Caki2 (cell line): Measurements from ENCODE around the gene GSTA3. TPM values are rescaled to one million over a fixed set of nuclear protein-coding genes. Genes with fewer than 3 reads are reported as not detected.
"Not testable (repeated sequence)": the region's sequence is repeated elsewhere in the genome, so short reads cannot be mapped to it uniquely, and the experiment has no call there.

Experiments
- DNase-seq: peaks from one replicate; pipeline ENCODE4 v3.0.0-alpha.2; 2015; ENCODE audit warnings: low read depth
- in situ Hi-C: cut with HindIII; loops from 2 replicates; pipeline ENCODE4 v1.10.0; 2016; ENCODE audit warnings: low sequenced_read_pairs, low pct_unique_long_range_greater_than_20kb, mixed read lengths
- total RNA-seq: library from RNA; depleted of rRNA; stranded (reverse); fragments of >200 nt; shearing (Covaris generic); gene quantifications from 2 replicates; pipeline ENCODE4 v1.2.3, GENCODE V29; 2014; ENCODE audit warnings: low replicate concordance

GSTA3 gene
- total RNA-seq, 1 experiment from 2014 or later = 0.61 TPM

DNA sequence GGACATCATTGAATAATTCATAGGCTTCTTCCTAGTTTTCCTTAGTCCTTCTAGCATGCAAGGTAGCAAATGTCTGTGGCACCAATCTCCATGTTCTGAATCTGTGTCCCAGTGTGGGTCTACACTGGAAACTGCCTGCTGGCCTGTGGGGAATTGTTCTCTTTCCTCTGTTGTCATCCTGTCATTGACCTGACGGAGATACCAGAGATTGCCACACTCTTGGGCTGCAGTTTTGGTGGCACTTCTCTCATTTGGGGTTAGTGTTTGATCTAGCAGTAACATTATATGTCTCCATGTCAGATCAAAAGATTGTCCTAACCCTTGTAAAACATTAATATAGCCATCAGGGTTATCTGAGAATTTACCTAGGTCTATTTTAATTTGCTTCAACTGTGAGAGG is 9.3 kb upstream of the GSTA3 start:
- in situ Hi-C loops, DNase-seq: not testable (repeated sequence)

GRCh38 chr6:52918027-52918686 is 8.7 kb upstream of the GSTA3 start:
- peak; percentile 85 for DNase-seq
- in situ Hi-C loops = not testable (repeated sequence)

DNA sequence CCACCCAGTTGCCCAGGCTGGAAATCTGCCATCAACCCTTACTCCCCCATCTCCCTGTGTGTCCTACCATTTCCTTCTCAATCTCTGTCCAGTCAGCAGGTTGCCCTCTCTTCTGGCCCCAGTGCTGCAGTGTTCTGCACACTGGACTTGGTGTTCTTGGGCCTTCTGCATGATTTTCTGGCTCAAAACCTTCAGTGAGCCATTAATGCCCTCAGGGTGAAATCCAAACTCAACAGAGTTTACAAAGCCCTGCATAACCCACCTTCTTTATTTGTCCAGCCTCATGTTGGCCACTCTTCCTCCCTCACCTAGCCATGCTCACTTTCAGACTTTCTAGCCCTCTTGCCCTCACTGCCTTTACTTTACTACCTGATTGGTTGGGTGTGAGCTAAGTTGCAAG is 5.0 kb upstream of the GSTA3 start:
- no peak for DNase-seq
- in situ Hi-C loops = no loop called here

DNA sequence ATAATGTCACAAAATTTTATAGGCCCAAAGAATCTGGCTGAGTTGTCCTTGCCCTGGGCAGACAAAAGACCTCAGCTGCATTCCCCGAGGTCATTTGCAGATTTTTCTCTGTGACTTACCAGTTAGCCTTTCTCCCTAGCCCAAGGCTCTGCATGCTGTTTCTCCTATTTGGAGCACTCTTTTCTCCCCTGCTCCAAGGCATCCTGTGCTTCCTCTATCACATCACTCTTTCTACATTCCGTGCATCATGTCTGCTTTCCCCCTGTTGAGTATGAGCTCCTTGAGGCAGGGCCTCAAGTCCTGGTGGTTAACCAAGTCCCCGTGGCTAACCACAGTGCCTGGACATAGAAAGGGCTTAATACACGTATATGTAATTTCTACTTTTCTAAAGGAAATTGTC is 593 bp upstream of the GSTA3 start:
- in situ Hi-C loops = no loop called here
- DNase-seq = no peak

DNA sequence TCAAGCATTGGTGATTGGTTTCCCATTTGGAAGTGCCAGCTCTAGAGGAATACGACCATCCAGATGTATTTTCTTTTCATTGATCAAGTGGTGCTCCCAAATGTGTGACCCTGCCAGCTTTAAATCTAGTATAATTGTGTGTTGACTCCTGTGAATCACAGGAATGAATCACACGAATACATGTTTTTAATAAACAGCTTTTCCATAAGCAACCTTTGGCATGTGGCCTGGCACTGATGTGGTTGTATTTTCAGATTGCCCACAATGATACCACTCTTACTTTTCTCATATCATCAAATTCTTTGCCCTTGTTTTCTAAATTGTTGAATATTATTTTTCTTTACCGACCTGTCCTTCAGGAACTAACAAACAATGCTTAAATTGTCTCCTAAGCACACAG is 367 bp downstream of the GSTA3 start:
- no peak for DNase-seq
- in situ Hi-C loops = no loop called here

DNA sequence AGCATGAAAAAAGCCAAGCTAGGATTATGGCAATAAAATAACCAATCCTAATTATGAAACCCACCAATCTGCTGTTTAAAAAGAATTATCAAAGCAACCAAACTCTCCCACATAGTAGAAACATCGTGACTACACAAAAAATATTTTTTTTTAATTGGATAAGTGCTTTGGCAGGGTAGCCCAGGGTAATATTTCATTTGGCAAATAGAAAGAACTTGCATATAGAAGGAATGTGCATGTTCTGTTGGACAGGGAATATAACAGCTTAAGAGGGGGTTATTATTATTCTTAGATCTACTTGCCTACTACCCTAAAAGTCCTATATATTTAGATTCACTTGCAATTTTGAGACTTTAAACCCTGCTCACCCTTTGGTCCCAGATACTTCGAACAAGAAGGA is 972 bp downstream of the GSTA3 start:
- DNase-seq = no peak
- in situ Hi-C loops = no loop called here

DNA sequence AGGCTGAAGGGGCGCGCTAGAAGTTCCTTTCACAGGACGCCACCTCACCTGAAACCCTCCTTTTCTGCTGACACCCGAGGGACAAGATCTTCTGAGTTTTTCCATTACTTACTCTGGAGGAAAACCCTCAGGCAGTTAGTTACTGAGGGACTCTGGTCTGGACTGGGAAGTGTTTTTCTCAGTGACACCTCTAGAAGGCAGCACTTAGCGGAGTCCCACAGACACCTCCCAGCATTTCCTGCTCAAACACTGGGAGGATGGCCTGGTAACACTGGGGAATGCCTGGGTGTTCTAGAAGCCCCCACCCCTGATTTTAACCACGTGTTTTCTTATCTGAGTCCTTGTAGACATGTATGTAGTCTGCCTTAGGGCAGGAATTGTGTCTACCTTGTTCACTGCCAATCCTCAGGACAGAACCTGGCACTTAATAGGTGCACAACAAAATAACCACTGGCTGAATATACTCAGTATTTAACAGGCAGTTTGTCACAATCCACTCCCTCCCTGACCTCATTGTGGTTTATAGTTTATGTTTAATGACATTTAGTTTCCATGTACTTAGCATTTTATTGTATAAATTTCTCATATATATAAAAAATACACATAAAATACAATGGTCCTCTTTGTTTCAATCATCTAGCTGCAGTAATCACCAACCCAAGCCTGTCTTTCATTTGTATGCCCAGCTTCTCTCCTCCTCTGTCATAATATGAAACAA is 4.8 kb downstream of the GSTA3 start:
- in situ Hi-C loops = no loop called here

DNA sequence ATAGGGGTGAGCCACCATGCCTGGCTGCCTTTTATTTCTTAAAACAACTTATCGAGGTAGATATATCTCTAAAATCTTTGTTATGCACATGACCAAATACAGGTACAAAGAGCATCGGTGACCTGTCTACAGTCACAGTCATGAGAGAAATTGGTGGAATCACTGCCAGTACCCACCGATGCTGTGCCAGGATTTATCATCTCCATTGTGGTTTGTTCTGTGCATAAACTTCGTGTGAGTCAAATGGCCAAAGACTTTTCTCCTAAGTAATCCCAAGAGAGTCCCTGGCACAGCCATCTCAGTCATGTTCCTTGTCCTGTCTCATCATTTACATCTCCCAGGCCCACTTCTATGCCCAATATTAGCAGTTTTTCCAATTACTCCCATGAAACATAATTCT is 9.0 kb downstream of the GSTA3 start:
- no peak for DNase-seq

More for the DNA sequence above, 4.8 kb downstream of the GSTA3 start:
- DNase-seq = no peak

DNA sequence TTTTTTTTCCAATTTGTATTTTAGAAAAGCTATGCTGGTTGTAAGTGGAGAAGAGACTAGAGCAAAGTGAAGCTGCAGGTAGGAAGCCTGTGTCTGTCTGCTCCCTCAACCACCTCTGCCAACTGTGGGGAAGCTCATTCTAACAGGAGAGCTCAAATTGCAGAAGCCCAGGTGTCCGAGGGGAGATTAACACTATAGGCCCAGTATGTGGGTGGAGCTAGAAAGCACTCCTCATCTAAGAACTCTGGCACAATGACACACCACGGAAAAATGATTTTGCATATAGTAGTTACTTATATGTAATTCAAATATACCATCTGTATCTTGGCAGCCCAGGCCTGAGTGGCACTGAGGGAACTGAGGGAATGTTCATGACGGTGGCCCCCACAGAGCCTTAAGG is 13.7 kb downstream of the GSTA3 start:
- in situ Hi-C loops, DNase-seq: not testable (repeated sequence)

More for the DNA sequence above, 9.0 kb downstream of the GSTA3 start:
- in situ Hi-C loops = no loop called here

GRCh38 chr6:52894285-52894684 is 15.2 kb downstream of the GSTA3 start:
- DNase-seq = no peak
- in situ Hi-C loops = no loop called here

GRCh38 chr6:52893803-52894202 is 15.7 kb downstream of the GSTA3 start:
- in situ Hi-C loops = no loop called here
- no peak for DNase-seq

GRCh38 chr6:52893221-52893620 is 16.3 kb downstream of the GSTA3 start:
- in situ Hi-C loops = no loop called here
- no peak for DNase-seq

DNA sequence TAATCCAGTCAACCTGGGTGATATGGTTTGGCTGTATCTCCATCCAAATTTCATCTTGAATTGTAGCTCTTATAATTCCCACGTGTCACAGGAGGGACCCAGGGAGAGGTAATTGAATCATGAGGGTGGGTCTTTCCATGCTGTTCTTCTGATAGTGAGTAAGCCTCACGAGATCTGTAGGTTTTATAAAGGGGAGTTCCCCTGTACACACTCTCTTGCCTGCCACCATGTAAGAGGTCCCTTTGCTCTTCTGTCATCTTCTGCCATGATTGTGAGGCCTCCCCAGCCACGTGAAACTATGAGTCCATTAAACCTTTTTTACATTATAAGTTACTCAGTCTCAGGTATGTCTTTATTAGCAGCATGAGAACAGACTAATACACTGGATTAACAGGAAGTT is 19.5 kb downstream of the GSTA3 start:
- in situ Hi-C loops = no loop called here
- DNase-seq = no peak

DNA sequence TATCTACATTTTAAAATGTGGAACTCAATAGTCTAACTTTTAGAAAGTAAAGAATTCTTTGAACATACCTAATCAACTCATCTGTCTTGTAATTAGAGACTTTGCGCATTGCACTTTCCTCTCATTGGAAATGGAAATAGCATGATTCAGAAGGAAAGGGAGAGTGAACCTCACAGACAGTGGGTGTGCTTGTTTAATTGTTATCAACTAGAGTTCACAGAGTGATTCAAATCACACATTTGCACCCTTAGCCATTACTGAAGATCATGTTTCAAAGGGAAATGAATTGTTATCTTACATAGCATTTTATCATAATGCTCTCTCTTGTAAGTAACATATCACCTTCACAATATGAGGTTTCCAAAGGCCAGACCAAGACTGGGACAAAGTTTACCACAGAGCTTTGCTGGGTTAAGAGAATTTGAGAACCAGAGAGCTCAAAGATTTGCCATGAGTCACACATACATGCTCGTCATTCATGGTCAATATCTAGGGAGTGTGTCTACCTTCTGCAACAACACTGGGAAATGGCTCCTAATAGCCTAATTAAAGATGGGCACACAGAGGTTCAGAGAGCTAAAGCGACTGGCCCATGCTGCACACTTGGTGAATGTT is 21.5 kb downstream of the GSTA3 start:
- no peak for DNase-seq
- in situ Hi-C loops = no loop called here

DNA sequence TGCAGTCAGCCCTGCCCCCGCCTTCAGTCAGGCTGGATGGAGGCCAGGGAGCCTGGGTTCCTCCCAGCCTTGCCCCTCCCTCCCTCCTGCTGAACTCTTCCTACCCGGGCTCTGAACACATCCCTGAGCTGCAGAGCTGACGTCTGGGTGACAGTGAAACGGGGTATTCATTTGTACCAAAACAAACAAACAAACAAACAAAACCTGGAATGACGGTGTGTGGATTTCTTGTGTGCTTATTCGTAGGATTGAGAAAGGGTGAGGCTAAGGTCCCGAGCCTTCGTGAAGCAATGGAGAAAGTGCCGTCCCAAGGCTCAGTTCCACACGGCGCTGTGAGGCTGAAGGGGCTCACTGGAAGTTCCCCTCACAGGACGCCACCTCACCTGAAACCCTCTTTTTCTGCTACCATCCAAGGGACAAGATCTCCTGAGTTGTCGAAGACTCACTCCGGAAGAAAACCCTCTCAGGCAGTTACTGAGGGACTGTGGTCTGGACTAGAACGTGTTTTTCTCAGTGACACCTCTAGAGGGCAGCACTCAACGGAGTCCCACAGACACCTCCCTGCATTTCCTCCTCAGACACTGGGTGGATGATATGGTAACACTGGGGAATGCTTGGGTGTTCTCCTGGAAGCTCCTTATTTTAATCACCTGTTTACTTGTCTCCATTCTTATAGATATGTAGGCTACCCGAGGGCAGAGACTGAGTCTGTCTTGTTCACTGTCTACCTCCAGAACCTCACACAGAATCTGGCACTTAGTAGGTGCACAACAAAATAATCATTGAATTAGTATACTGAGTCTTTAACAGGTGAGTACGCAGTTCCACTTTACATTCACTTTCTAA is 27.3 kb downstream of the GSTA3 start:
- DNase-seq = peak; percentile 75
- in situ Hi-C loops = no loop called here

- in situ Hi-C loops = no loop called here
- DNase-seq = no peak
These were observed 27.9 kb downstream of the GSTA3 start for GRCh38 chr6:52881662-52881995.

DNA sequence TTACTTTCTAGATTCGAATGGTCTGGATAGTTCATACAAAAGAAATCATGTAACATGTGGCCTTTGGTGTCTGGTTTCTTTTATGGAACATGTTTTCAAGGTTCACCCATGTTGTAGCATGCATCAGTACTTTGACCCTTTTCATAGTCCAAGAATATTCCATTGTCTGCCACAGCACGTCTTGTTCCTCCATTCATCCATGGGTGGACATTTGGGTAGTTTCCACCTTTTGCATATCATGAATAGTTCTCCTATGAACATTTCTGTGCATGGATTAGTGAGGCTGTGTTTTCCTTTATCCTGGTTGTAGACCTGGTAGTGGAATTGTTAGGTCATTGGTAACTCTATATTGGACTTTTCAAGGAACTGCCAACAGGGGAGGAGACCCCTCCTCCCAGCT is 31.7 kb downstream of the GSTA3 start:
- in situ Hi-C loops = no loop called here
- no peak for DNase-seq

DNA sequence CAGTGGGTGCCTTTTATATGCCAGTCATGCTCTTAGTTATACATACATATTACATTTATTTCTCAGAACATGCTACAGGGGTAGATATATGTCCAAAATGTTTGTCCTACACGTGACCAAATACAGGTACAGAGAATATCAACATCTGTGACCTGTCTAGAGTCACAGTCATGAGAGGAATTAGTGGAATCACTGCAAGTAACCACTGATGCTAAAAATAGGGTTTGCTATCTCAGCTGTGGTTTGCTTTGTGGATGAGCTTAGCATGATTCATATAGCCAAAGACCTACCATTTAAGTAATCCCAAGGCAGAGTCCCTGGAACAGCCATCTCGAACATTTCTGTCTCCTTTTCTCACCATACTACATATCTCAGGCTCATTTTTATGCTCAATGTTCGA is 32.3 kb downstream of the GSTA3 start:
- DNase-seq = no peak
- in situ Hi-C loops = no loop called here
